SU-DHL-6 (cell line): ENCODE data around the gene GBA2.

Source experiments
- H2AFZ ChIP-seq: fragments of 200-600 bp; sonication (generic); 2 replicates; pipeline ENCODE4 v1.6.1; 2014; ENCODE audit warnings: low read depth, mild to moderate bottlenecking, moderate library complexity, mixed read lengths, antibody characterized with exemption, low read length; ENCODE audit not compliant: severe bottlenecking
- H3F3A ChIP-seq: fragments of 200-600 bp; shearing (Covaris generic); 2 replicates; pipeline ENCODE4 v1.6.0; 2016; ENCODE audit warnings: antibody characterized with exemption, mild to moderate bottlenecking; ENCODE audit not compliant: insufficient read depth
- H3K27ac ChIP-seq: fragments of 200-600 bp; sonication (generic); 2 replicates; pipeline ENCODE4 v1.5.1; 2016; ENCODE audit warnings: low read depth, mild to moderate bottlenecking, low read length, moderate library complexity, mixed read lengths
- H3K27me3 ChIP-seq: fragments of 200-600 bp; sonication (generic), shearing (Covaris generic); 2 replicates; pipeline ENCODE4 v1.6.0; 2014; ENCODE audit warnings: mild to moderate bottlenecking, low read length
- H3K36me3 ChIP-seq: fragments of 200-600 bp; sonication (generic); 2 replicates; pipeline ENCODE4 v1.6.1; 2014; ENCODE audit warnings: mild to moderate bottlenecking, low read length, mixed read lengths
- H3K4me2 ChIP-seq: fragments of 300-600, 200-600 bp; shearing (Covaris generic), sonication (generic); 2 replicates; pipeline ENCODE4 v1.6.0; 2014; ENCODE audit warnings: low read length, low read depth, mild to moderate bottlenecking; ENCODE audit not compliant: poor library complexity, severe bottlenecking
- H3K4me3 ChIP-seq: fragments of 200-600 bp; sonication (generic); 2 replicates; pipeline ENCODE4 v1.5.1; 2014; ENCODE audit warnings: antibody characterized with exemption, low read length, mild to moderate bottlenecking, mixed read lengths; ENCODE audit not compliant: insufficient read depth, poor library complexity, severe bottlenecking
- H3K79me2 ChIP-seq: fragments of 200-600 bp; sonication (generic); 2 replicates; pipeline ENCODE4 v1.6.1; 2014; ENCODE audit warnings: mild to moderate bottlenecking, low read length, moderate library complexity; ENCODE audit not compliant: insufficient read depth
- H3K9ac ChIP-seq: fragments of 200-600 bp; sonication (generic); 2 replicates; pipeline ENCODE4 v1.7.0; 2014; ENCODE audit warnings: mild to moderate bottlenecking, low read length
- H3K9me2 ChIP-seq: fragments of 200-600 bp; sonication (generic); replicated peaks from 2 replicates; pipeline ENCODE4 v1.6.1; 2014; ENCODE audit warnings: low read length; ENCODE audit not compliant: insufficient read depth
- H3K9me3 ChIP-seq: fragments of 200-600 bp; sonication (generic); 2 replicates; pipeline ENCODE4 v1.6.1; 2014; ENCODE audit warnings: low read length, mixed read lengths; ENCODE audit not compliant: insufficient read depth
- H4K20me1 ChIP-seq: fragments of 200-600 bp; sonication (generic); 2 replicates; pipeline ENCODE4 v1.6.1; 2014; ENCODE audit warnings: low read depth, mild to moderate bottlenecking, antibody characterized with exemption, low read length, moderate library complexity, mixed read lengths
- EZH2phosphoT487 ChIP-seq: fragments of 200-600 bp; sonication (generic), shearing (Covaris generic); conservative IDR thresholded peaks from 2 replicates; pipeline ENCODE4 v1.6.1; 2018; ENCODE audit warnings: mild to moderate bottlenecking, antibody characterized with exemption, low read length, moderate library complexity, mixed read lengths
- TF ChIP-seq, protein P1 (sequence below): fragments of 200-600 bp; sonication (generic); IDR thresholded peaks from one replicate; pipeline ENCODE4 v1.5.1; 2017; ENCODE audit warnings: antibody characterized with exemption, mild to moderate bottlenecking, low read length, moderate library complexity; ENCODE audit not compliant: insufficient read depth, poor library complexity, severe bottlenecking

The GBA2 gene

DNA sequence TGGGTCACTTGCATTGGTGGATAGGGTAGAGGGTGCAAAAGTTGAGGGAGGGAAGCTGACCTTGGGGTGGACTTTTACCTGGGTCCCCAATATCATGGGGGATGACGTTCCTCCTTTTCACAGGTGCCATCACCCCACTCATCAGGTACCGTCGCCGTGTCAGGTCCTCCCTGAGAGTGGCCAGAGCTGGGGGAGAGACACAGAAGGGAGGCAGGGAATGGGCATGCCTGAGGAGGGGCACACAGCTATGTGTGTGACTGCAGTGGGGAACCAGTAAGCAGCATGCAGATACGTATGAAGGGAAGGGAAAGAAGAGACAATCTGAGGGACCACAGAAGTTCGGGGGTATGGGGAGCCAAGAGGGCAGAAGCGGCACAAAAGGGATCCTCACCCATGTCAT, 10.1 kb downstream of the GBA2 start:
- H3K36me3 ChIP-seq: peaks cover 10% of the 10 kb centered on the region; the same call in 1 of the 2 replicates
- TF ChIP-seq EZH2phosphoT487: no peak
- TF ChIP-seq, protein P1, sequence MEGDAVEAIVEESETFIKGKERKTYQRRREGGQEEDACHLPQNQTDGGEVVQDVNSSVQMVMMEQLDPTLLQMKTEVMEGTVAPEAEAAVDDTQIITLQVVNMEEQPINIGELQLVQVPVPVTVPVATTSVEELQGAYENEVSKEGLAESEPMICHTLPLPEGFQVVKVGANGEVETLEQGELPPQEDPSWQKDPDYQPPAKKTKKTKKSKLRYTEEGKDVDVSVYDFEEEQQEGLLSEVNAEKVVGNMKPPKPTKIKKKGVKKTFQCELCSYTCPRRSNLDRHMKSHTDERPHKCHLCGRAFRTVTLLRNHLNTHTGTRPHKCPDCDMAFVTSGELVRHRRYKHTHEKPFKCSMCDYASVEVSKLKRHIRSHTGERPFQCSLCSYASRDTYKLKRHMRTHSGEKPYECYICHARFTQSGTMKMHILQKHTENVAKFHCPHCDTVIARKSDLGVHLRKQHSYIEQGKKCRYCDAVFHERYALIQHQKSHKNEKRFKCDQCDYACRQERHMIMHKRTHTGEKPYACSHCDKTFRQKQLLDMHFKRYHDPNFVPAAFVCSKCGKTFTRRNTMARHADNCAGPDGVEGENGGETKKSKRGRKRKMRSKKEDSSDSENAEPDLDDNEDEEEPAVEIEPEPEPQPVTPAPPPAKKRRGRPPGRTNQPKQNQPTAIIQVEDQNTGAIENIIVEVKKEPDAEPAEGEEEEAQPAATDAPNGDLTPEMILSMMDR: no peak

DNA sequence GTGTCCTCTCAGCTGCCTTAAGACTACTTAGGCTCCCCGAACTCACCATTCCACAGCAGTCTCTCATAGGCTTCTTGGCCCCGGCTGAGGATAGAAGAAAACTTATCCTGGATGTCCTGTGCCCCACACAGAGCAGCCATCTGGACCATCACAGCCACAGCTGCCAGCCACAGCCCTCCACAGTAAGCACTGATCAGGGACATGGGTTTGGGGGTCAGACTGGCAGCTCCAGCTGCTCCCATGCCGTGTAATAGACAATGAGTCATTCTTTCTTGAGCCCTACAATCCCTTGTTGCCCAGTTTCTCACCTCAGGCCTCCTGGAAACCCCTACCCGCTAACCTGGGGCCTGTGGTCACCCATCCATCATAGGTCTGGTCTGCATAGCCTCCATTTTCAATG, 10.8 kb downstream of the GBA2 start:
- Histone ChIP-seq H3K27me3 (no peaks in the 10 kb centered on the region), H3K9me2 (no peaks in the 10 kb centered on the region), H4K20me1 (no peaks in the 10 kb centered on the region), H3K4me3 (no peak overlapping the region), H3K27ac (no peak overlapping the region), H3K9me3 (no peaks in the 10 kb centered on the region), H3K9ac (no peak overlapping the region), H3K36me3 (peaks cover 7% of the 10 kb centered on the region; the same call in 1 of the 2 replicates), H3K4me2 (no peak overlapping the region), H2AFZ (no peak overlapping the region), H3K79me2 (peaks cover 2% of the 10 kb centered on the region; the same call in 1 of the 2 replicates), H3F3A (peaks cover 10% of the 10 kb centered on the region; the same call in 1 of the 2 replicates)
- TF ChIP-seq EZH2phosphoT487: no peak
- TF ChIP-seq, protein P1: no peak

More for the DNA sequence above, 10.1 kb downstream of the GBA2 start:
- no peak overlapping the region for H2AFZ ChIP-seq
- H3K27ac ChIP-seq: no peak overlapping the region
- no peaks in the 10 kb centered on the region for H3K9me3 ChIP-seq
- H3K9me2 ChIP-seq: no peaks in the 10 kb centered on the region
- H3K4me2 ChIP-seq: no peak overlapping the region
- H3F3A ChIP-seq: peaks cover 4% of the 10 kb centered on the region; the same call in 1 of the 2 replicates
- H3K79me2 ChIP-seq: no peaks in the 10 kb centered on the region
- no peaks in the 10 kb centered on the region for H3K27me3 ChIP-seq
- H4K20me1 ChIP-seq: no peaks in the 10 kb centered on the region
- H3K9ac ChIP-seq: no peak overlapping the region
- no peak overlapping the region for H3K4me3 ChIP-seq

DNA sequence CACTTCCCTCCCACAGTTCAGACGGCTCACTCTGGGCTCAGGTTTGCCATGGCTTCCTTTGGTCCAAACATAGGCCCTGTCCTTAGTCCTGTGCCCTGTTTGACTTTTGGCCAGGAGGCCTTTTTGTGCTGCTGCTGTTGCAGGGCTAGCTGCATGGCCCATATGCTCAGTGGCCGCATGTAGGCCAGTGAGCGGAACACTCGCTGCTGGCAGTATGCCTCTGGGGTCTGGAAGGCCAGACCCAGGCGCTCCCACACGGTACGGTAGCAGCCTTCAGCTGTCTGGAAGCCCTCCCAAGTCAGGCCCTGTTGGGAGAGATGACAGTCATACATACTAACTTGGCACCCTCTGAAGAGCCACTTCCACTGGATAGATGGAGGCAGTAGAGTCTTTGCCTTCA, 11.9 kb downstream of the GBA2 start:
- no peak overlapping the region for H3K9ac ChIP-seq
- no peaks in the 10 kb centered on the region for H3K27me3 ChIP-seq
- H3K9me3 ChIP-seq: no peaks in the 10 kb centered on the region
- H3K79me2 ChIP-seq: peaks cover 6% of the 10 kb centered on the region; the same call in 1 of the 2 replicates
- no peak overlapping the region for H3K27ac ChIP-seq
- H3K4me3 ChIP-seq: no peak overlapping the region
- H3F3A ChIP-seq: peaks cover 10% of the 10 kb centered on the region; the same call in 1 of the 2 replicates
- no peak overlapping the region for H3K4me2 ChIP-seq
- no peaks in the 10 kb centered on the region for H3K36me3 ChIP-seq
- H4K20me1 ChIP-seq: no peaks in the 10 kb centered on the region
- TF ChIP-seq, protein P1: no peak
- no peak for TF ChIP-seq EZH2phosphoT487
- no peaks in the 10 kb centered on the region for H3K9me2 ChIP-seq
- no peak overlapping the region for H2AFZ ChIP-seq

DNA sequence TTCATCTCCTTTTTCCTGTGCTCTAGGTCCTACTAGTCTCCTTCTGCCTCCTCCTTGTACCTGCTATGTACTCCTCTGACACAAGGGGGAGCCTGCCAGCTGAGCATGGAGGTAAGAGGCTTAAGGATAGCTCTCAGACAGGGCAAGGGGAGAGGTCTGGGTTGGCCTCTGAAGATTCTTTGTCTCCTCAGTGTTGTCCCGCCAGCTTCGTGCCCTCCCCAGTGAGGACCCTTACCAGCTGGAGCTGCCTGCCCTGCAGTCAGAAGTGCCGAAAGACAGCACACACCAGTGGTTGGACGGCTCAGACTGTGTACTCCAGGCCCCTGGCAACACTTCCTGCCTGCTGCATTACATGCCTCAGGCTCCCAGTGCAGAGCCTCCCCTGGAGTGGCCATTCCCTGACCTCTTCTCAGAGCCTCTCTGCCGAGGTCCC, 12.8 kb downstream of the GBA2 start:
- H3K4me2 ChIP-seq: no peak overlapping the region
- TF ChIP-seq, protein P1: peak; percentile 96
- no peak for TF ChIP-seq EZH2phosphoT487
- peaks cover 11% of the 10 kb centered on the region for H3K79me2 ChIP-seq
- H3K9ac ChIP-seq: no peak overlapping the region
- H4K20me1 ChIP-seq: no peaks in the 10 kb centered on the region
- no peaks in the 10 kb centered on the region for H3K36me3 ChIP-seq
- H3K9me2 ChIP-seq: no peaks in the 10 kb centered on the region
- no peaks in the 10 kb centered on the region for H3K27me3 ChIP-seq
- no peak overlapping the region for H2AFZ ChIP-seq
- H3K9me3 ChIP-seq: no peaks in the 10 kb centered on the region
- peaks cover 10% of the 10 kb centered on the region; the same call in 1 of the 2 replicates for H3F3A ChIP-seq
- H3K27ac ChIP-seq: no peak overlapping the region
- H3K4me3 ChIP-seq: no peak overlapping the region
